DND-41 (cell line): Measurements from ENCODE around the gene CYTH4.
"Not testable (repeated sequence)": the region's sequence is repeated elsewhere in the genome, so short reads cannot be mapped to it uniquely, and the experiment has no call there.

ENCODE experiments used
- ATAC-seq: fragments of 200-7000 bp; cut with Tn5 transposase; 3 replicates; pipeline ENCODE4 v1.9.1; 2021; ENCODE audit warnings: low read depth; ENCODE audit not compliant: insufficient read depth
- DNase-seq: peaks from one replicate; pipeline ENCODE4 v3.0.0-alpha.2; 2020
- H2AFZ ChIP-seq: 2 replicates; pipeline ENCODE4 v1.6.0; 2012; ENCODE audit warnings: low read depth, low read length
- H3K27ac ChIP-seq: 2 replicates; pipeline ENCODE4 v1.5.1; 2012; ENCODE audit warnings: low read length, inconsistent platforms
- H3K27me3 ChIP-seq: fragments of 200-600 bp; sonication (generic); 2 replicates; pipeline ENCODE4 v1.6.0; 2012; ENCODE audit warnings: low read length, mild to moderate bottlenecking, inconsistent platforms; ENCODE audit not compliant: insufficient read depth, poor library complexity
- H3K36me3 ChIP-seq: 2 replicates; pipeline ENCODE4 v1.5.1; 2012; ENCODE audit warnings: low read length, inconsistent platforms; ENCODE audit not compliant: insufficient read depth
- H3K4me1 ChIP-seq: 2 replicates; pipeline ENCODE4 v1.5.1; 2012; ENCODE audit warnings: mild to moderate bottlenecking, low read length; ENCODE audit not compliant: insufficient read depth
- H3K4me2 ChIP-seq: 2 replicates; pipeline ENCODE4 v1.6.0; 2012; ENCODE audit warnings: mild to moderate bottlenecking, moderate library complexity, low read length, inconsistent platforms; ENCODE audit not compliant: insufficient read depth
- H3K4me3 ChIP-seq, 2 experiments: fragments of 200-600 bp in 1 of 2; shearing (Covaris generic) in 1 of 2; 2 replicates each; pipeline ENCODE4 v1.5.1; 2012 to 2016; ENCODE audit warnings: inconsistent platforms in 2 of 2, low read length in 2 of 2, mild to moderate bottlenecking in 2 of 2, low read depth in 1 of 2, moderate library complexity in 1 of 2
- H3K79me2 ChIP-seq: 2 replicates; pipeline ENCODE4 v1.6.0; 2012; ENCODE audit warnings: low read length, inconsistent platforms; ENCODE audit not compliant: insufficient read depth
- H3K9ac ChIP-seq: 2 replicates; pipeline ENCODE4 v1.6.0; 2012; ENCODE audit warnings: low read depth, mild to moderate bottlenecking, inconsistent platforms, low read length, moderate library complexity
- H3K9me3 ChIP-seq: 2 replicates; pipeline ENCODE4 v1.5.1; 2012; ENCODE audit warnings: low read length, moderate library complexity, mild to moderate bottlenecking, inconsistent platforms; ENCODE audit not compliant: insufficient read depth, severe bottlenecking
- H4K20me1 ChIP-seq: 2 replicates; pipeline ENCODE4 v1.6.0; 2012; ENCODE audit warnings: low read length; ENCODE audit not compliant: insufficient read depth
- CTCF ChIP-seq: IDR thresholded peaks from 2 replicates; pipeline ENCODE4 v1.5.1; 2012; ENCODE audit warnings: borderline replicate concordance, low read length, moderate library complexity, mild to moderate bottlenecking; ENCODE audit not compliant: poor library complexity, severe bottlenecking; ENCODE audit errors: extremely low read depth
- EZH2 ChIP-seq: IDR thresholded peaks from 3 replicates; pipeline ENCODE4 v1.6.1; 2012; ENCODE audit warnings: borderline replicate concordance, low read depth, mild to moderate bottlenecking, moderate library complexity, low read length, inconsistent platforms; ENCODE audit not compliant: severe bottlenecking

CYTH4 gene

GRCh38 chr22:37248251-37248650 is 34.1 kb upstream of the CYTH4 start:
- Histone ChIP-seq H3K4me3 (no peak overlapping the region), H4K20me1 (peaks cover 4% of the 10 kb centered on the region), H3K4me1 (peaks cover 18% of the 10 kb centered on the region), H3K9me3 (no peaks in the 10 kb centered on the region), H3K36me3 (no peaks in the 10 kb centered on the region; the same call in 1 of the 2 replicates), H3K27ac (no peak overlapping the region), H3K4me2 (no peak overlapping the region), H3K27me3 (peaks cover 3% of the 10 kb centered on the region), H3K9ac (no peak overlapping the region), H3K79me2 (peaks cover 6% of the 10 kb centered on the region), H2AFZ (no peak overlapping the region)
- ATAC-seq (no peak), DNase-seq (no peak)
- TF ChIP-seq CTCF, result no peak
- no peak for TF ChIP-seq EZH2

DNA sequence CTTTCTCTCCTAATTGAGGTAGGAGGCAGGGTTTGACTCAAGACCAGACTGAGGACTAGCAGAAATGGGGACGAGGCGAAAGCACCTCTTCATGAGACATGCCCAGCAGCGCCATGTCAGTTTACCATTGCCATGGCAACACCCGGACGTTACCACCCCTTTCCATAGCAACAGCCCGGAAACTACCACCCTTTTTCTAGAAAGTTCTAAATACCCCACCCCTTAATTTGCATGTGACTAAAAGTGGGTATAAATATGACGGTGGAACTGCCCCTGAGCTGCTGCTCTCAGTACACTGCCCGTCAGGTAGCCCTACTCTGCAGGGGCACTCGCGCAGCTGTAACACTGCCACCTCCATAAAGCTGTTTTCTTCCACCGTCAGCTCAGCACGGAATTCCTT is 32.3 kb upstream of the CYTH4 start:
- Histone ChIP-seq H3K27me3 (peaks cover 3% of the 10 kb centered on the region), H3K4me2 (no peak overlapping the region), H4K20me1 (no peaks in the 10 kb centered on the region), H3K27ac (no peak overlapping the region), H3K9ac (no peak overlapping the region), H2AFZ (no peak overlapping the region), H3K9me3 (no peaks in the 10 kb centered on the region), H3K36me3 (no peaks in the 10 kb centered on the region), H3K4me1 (peaks cover under 1% of the 10 kb centered on the region), H3K4me3 (no peak overlapping the region), H3K79me2 (no peaks in the 10 kb centered on the region)
- TF ChIP-seq EZH2 (no peak), CTCF (no peak)
- DNase-seq (no peak), ATAC-seq (no peak)

DNA sequence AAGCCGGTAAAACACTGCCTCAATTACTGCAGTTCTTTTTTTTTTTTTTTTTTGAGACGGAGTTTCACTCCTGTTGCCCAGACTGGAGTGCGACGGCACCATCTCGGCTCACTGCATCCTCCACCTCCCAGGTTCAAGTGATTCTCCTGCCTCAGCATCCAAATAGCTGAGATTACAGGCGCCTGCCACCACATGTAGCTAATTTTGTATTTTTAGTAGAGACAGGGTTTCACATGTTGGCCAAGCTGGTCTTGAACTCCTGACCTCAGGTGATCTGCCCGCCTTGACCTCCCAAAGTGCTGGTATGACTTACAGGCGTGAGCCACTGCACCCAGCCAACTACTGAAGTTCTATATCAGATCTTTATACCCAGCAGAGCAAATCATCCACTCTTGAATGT is 30.5 kb upstream of the CYTH4 start:
- H3K27me3 ChIP-seq, H4K20me1 ChIP-seq, H3K27ac ChIP-seq, H3K36me3 ChIP-seq, H3K4me2 ChIP-seq, DNase-seq, H3K4me1 ChIP-seq, H3K9me3 ChIP-seq, H3K79me2 ChIP-seq, H2AFZ ChIP-seq, H3K9ac ChIP-seq, ATAC-seq, H3K4me3 ChIP-seq: not testable (repeated sequence)

DNA sequence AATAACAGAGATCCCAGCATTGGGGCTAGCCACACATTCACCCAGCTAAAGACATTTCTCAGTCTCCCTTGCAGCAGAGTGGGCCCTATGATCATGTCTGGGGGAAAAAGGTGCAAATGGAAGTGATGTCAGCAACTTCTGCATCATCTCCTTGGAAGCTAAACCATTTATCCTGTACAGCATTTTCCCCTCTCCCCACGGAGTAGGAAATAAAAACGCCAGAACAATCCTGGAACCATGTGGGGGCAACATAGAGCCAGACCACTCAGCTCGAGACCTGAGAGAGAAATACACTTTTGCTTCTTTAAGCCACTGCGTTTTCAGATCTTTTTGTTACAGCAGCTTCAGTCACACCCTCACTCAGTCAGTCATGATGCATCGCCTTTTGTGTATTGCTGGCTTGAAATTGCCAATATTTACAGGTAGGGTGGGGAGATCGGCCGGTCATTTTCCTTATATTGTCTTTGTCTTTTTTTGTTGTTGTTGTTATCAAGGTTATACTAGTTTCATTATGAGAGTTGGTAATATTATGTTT is 29.1 kb upstream of the CYTH4 start:
- TF ChIP-seq EZH2 (no peak), CTCF (peak; percentile 26)
- H3K27ac ChIP-seq, result no peak overlapping the region
- DNase-seq, result no peak

More for the DNA sequence above, 29.1 kb upstream of the CYTH4 start:
- Histone ChIP-seq H3K9me3 (no peaks in the 10 kb centered on the region), H2AFZ (no peak overlapping the region), H3K27me3 (peaks cover 6% of the 10 kb centered on the region), H3K4me3 (no peak overlapping the region), H3K79me2 (no peaks in the 10 kb centered on the region), H4K20me1 (no peaks in the 10 kb centered on the region), H3K36me3 (no peaks in the 10 kb centered on the region), H3K9ac (no peak overlapping the region), H3K4me2 (no peak overlapping the region), H3K4me1 (no peaks in the 10 kb centered on the region)
- ATAC-seq, result no peak
